Ramos (cell line): Measurements from ENCODE around the gene DRGX.

ENCODE experiments used
- in situ Hi-C: fragments of 300-500 bp; cut with MboI; formaldehyde crosslinking; loops from one replicate; pipeline ENCODE4 v1.14.3; 2022; ENCODE audit warnings: low sequenced_read_pairs; ENCODE audit not compliant: unreplicated experiment

The DRGX gene

DNA sequence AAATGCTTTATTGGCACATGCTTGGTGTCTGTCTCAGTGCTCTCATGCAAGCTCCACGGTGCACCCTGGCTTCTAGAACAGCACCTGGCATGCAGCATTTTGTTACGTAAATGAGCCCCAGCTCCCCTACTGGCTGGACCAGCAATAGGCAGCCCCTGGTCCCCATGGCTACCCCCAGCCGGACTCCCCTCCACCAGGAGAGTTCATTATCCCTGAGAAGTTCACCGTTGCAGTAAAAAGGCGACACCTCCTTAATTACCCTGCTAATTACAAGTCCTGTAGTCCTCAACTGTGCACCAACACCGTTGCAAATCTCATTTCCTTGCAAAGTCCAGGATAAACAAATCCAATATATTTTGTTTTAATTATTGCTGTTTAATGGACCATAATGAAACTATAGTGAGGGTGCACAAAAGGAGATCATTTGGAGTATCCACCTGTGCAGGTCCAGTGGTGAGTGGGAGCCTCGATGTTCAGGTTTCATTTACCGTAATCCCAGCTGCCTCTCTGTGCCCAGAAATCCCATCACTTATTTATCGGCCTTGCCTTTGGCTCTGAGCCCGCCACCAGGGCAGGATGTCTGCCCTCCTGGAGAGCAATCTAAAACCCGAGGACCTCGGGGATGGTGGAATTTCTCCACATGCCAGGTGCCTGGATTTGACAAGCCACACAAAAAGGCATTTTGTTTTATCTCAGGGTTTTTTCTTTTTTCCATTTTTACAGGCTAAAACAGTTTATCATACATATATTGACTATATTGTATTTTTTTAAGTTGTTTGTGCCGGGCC is 12.8 kb upstream of the DRGX start:
- in situ Hi-C loops = loop anchor here (10.0 kb wide), 1 partner anchor 106 kb away; no protein-coding TSS in a partner anchor

DNA sequence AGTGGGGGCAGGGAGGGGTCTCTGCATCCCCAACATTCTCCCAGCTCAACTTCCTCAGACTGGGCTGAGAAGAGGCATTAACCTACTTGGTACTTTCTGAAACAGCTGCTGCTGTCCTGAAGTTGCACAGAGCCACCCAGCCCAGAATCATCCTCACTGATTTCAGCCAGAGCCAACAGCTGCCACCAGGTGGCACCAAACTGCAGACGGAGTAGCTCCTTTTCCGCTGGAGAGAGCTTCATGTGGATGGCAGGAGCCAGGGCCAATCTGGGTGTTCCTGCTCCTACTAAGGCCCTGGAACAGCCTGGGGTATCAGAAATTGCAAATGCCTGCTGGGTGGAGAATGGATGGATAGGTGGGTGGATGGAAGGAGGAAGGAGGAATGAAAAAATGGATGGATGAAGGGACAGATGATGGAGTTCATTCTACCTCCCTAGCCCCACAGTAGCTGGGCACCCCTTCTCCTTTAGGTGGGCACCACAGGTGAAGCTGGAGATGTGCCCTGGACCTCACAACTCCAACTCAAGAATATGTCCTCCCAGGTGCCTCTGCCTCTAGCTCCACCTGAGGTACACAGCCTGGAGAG is 11.8 kb upstream of the DRGX start:
- in situ Hi-C loops = loop anchor here (10.0 kb wide), 1 partner anchor 107 kb away; no protein-coding TSS in a partner anchor

DNA sequence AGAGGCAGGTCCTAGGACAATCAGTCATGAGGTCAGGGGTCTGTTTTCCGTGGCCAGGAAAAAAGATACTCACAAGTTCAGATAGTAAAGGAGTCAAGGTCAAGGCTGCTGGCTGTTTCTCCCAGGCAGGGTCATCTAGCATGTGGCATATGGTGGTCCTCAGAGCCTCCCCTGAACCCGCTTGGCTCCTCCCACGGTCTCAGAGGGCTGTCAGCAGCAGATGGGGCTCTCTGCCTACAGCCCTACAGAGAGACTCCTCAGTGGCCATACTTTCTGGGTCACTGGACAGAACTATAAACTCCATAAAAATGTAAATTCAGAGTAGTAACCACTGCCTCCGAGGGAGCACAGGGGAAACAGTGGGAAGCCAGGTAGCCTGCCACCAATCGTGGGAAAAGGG is 11.3 kb upstream of the DRGX start:
- in situ Hi-C loops = loop anchor here (10.0 kb wide), 1 partner anchor 108 kb away; no protein-coding TSS in a partner anchor

DNA sequence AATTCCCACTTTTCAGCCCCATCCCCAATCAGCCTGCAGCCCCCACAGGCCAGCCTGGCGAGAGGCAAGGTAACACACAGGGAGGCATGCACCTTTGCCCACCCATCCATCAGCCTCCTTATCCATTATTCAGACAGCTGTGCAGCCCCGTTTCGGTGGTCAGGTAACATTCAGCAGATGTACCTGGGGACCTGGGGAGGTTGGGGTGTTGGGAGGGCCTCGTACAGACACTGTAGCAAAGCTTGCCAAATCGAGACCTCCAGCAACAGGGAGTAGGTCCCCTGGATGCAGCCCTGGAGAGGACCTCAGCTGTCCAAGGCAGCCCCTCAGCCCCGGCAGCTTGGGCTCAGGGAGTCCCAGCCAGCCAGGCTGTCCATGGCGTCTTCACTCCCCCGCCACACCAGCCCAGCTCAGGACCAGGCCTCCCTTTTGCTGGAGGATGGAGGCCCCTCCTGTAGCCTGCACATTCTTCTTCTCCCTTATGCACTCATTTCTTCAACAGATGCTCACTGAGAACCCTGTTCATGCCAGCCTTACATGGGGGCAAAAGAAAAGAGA is 8.5 kb upstream of the DRGX start:
- in situ Hi-C loops = loop anchor here (10.0 kb wide), 1 partner anchor 110 kb away; no protein-coding TSS in a partner anchor

DNA sequence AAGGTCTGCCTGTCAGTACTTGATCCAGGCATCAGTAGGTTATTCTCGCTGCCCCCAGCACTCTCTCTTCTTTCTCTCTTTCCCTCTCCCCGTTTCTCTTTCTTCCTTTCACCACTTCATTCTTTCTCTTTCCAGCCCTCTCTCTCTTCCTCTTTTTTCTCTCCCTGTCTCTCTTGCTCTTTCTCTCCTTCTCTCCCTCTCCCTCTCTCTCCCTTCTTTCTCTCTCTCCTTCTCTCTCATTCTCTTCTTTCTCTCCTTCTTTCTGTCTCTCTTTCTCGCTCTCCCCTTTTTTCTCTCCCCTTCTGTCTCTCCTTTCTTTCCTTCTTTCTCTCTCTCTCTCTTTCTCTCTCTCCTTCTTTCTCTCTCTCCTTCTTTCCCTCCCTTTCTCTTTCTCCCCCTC is 7.5 kb upstream of the DRGX start:
- in situ Hi-C loops = loop anchor here (10.0 kb wide), 1 partner anchor 111 kb away; no protein-coding TSS in a partner anchor

DNA sequence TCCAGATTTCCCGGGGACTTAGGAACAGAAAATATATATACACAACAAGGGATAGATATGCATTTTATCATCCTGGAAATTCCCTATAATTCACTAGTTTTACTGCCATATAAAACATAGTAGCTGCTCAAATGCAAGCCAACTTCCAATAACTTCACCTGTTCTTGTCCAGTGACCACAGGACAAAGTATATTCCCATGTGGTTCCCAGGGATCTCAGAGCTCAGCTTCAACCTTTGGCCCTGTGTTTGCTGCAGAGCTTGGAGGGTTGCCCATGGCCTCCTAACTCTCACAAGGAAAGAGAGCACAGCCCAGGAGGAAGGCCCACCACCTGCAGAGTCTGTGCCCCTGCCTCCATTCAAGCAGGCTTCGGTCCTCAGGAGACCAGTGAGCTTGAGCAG is 4.5 kb upstream of the DRGX start:
- in situ Hi-C loops = loop anchor here (10.0 kb wide), 1 partner anchor 114 kb away; no protein-coding TSS in a partner anchor

DNA sequence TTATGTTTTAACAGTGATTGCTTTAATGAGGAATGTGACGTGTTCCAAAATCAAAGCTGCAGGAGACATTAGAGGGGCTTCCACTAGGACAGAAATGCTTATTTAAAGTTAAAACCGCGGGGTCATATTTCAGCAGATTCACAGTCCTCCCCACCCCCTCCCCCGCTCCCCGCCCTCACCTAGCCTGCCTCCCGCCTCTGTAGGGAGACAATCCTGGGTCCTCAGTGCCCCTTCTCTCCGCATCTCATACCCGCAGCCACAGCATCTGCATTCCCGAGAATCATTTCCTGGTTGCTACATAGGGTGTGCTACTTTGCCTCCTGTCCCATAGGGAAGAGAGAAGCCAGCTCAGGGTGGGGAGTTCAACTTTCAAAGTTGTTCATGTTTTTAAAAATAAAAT is 3.1 kb upstream of the DRGX start:
- in situ Hi-C loops = no loop called here

DNA sequence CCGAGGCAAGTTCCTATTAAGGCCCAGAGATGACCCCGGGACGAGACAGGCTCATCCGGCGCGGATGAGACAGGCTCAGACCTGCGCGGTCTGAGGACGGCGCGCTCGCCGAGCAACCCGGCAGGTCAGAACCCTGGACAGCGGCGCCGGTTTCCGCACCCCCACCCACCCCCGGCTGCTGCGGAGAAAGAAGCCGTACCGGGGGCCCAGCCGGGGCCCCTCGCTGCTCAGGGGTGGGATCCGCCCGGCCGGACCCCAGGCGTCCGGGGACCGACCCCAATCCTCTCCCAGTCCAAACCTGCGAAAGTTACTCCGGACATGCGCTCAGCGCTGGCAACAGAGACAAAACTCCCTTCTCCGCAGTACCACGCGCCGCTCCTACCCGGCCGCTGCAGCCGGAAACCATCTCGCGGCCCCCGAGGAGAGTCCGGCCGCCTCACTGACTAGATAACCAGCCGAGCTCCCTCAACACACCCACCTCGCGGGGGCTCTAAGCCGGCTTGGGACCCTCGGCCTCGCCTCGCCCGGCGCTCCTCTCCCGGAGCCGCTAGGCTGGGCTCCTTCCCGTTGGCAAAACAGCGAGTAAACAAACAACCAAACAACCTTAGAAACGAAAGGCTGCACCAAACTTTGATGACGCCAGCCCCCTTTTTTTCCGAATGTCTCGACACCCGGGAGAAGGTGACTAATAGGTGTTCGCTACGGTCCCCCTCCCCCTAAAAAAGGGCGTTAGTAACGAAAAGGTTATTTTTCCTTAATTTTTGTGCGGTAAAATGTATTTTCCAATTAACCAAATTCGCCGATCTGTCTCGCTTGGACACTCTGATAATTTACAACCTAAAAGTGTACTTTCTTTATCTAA is 2.3 kb upstream of the DRGX start:
- in situ Hi-C loops = no loop called here

DNA sequence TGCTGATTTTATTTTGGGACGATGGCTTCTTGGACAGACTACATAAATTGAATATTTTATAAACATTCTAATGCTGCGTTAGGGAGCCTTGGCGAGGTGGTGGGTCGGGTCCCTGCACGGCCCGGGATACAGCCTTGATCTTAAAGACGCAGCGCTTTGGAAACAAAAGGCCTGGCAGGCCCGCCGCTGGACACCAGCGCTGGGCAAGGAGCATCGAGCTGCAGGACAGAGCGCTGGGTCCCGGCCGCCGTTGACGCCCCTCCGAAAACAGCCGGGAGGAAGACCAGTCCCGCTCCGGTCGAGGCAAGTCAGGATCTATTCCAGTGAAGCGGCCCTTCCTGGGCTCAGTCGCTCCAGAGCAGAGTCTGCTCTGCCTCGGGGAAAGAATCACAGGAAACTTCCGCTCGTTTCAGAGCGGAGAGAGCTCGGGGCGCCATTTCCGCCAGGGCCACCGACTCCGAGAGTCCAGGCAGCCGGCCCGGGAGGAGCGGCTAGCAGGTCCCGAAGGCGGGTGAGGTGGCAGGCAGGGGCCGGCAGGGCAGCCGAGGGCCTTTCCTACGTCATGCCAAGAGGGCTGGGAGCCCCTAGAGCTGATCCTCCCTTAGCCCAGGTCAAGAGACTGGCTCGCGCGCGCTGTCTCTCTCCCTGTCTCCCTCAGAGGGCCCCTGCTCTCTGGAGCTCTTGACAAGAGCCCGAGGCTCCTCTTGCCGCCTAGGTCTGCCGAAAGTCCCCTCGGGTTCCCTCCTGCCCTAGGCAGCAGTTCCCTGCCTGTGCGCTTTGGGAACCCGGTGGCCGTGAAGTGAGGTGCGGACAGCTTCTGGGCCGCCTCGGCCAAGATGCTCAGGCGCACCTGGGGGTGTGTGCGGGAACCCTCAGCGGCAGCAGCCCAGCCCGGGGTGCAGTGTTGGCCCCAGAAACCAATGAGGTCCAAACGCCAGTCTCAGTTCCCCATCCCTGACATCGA is 1.4 kb upstream of the DRGX start:
- in situ Hi-C loops = no loop called here

DNA sequence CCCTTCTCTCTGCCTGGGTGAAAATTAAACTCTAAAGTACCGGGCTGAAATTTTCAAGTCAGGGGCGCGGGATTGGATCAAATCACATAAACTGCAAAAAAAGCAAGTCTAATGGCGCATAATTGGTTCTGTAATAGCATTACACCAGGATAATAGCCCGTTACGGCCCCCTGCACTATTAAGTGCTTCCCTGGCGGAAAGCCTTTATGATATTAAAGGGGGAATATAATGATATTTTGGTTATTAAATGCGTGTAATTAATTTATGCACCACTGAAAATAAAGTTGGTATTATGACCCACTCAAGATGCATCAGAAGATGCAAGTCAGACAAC is 744 bp upstream of the DRGX start:
- in situ Hi-C loops = no loop called here

DNA sequence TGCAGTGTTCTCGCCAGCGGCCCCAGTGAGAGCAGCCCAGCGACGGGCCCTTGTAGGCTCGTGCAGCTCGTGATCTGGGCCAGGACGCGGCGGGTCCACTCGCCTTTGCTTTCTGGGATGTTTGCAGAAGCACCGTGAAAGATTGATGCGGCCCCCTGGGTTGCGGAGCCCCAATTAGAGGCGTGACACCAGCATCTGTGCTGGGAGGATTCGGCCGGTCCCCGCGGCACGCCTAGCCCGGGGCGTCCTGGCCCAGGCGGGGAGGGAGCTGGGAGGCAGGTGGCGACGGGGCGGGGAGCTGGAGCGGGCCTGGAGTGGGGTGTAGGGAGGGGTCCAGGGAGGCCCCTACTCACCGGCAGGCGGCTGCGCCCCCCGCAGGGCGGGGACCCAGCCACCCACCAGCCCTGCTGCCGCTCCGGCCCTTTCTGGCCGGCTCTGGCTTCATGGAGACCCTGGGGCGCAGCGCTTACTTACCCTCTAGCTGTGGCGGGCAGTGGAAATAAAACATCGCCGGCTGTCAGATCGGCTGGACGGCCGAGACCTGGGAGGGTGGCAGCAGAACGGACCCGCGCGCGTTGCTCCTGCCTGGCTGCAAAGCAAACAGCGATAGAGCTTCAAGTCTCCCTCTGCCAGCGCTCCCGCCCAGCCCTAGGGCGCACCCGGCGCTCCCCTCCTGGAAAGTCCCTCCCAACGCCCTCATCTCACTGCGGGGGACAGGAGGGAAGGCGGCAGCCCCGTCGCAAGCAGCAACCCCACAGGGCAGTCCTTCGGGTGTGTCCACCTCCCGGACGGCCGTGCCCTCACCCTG is 752 bp downstream of the DRGX start:
- in situ Hi-C loops = no loop called here

DNA sequence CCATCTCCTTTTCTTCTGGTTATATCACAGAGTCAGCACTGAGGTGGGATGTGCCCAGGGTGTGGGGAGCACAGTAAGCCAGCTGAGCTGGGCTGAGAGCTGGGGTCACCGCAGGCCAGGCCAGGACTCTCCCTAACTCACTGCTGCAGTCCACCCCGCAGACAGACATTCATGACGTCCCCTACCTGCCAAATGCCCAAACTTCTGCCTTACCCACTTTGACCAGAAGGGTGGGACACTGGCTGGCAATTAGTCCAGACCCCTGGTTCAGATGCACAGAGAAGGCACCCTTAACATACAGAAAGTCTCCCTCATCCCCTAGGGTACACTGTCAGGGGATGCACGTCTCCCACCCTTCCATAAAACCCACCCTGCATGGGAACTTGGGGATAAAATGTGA is 2.1 kb downstream of the DRGX start:
- in situ Hi-C loops = no loop called here

DNA sequence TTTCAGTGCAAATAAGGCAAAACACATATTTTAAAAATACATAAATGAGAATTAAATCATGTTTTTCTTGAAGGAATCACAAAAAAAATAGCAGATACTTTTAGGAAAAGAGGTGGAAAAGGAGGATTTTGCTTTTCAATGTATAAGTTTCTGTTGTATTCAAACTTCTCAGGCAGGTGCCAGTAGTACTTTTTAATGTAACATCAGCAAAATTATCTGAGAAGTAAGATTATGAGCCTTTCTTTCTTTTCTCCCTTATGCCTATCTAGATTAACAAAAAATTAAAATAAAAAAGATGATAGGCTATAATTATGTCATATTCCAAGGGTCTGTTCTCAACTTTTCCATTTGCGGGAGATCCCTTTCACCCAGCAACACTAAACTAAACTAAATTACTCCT is 2.6 kb downstream of the DRGX start:
- in situ Hi-C loops = no loop called here

DNA sequence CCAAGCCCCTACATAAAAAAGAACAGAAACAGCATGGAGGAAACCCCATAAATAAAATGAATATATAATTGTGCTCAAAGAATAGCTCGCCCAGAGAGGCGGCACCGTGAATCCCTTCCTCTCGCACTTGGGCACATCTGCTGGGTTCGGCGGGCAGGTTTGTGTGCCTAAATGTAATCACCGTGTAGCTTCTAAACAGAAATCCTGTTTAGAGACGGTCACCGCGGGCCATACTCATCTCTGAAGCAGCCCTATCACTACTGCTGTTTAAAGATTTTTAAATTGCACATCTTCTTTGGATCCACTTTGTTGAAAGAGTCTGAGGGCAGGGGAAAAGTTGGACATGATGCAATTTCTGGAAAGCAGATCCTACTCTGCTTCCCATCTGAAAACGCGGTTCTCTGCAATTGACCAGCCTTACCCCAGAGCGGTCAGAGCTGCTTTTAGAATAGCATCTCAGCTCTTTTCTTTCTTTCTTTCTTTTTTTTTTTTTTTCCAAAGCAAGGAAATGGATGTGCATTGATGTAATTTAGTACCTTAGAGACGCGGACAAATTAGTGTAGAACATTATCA is 6.4 kb downstream of the DRGX start:
- in situ Hi-C loops = no loop called here

DNA sequence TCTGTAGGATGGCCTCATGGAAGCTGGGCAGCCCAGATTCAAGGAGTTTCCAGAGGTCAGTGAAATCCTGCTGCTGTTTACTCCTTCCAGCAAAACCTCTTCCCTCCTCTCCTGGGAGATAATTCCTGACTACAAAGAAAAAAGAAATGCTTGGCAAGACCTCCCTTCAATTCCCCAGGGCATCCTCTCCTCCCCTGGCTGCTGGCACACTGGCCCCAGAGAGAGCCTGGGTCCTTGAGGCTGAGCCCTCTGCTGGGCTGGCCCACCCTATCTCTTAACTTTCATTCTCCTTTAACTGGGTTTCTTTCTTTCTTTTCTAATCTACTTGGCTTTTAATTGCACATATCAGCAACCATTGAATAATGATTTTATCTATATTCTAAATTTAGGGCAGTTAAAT is 7.7 kb downstream of the DRGX start:
- in situ Hi-C loops = no loop called here

DNA sequence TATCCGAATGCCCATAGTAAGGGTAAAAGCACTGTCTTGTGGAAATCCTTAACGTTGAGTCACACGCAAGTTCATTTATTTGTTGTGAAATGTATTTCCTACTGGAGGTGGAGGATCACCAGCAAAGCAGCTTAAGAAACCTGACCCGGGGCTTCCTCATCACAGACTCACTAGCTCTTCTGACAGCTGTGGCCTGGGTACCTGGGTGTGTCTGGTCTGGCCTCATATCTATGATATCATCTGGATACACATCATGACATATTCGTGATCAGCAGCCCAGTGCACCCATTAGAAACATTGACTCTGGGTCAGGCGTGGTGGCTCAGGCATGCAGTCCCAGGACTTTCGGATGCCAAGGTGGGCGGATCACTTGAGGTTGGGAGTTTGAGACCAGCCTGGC is 8.8 kb downstream of the DRGX start:
- in situ Hi-C loops = no loop called here

DNA sequence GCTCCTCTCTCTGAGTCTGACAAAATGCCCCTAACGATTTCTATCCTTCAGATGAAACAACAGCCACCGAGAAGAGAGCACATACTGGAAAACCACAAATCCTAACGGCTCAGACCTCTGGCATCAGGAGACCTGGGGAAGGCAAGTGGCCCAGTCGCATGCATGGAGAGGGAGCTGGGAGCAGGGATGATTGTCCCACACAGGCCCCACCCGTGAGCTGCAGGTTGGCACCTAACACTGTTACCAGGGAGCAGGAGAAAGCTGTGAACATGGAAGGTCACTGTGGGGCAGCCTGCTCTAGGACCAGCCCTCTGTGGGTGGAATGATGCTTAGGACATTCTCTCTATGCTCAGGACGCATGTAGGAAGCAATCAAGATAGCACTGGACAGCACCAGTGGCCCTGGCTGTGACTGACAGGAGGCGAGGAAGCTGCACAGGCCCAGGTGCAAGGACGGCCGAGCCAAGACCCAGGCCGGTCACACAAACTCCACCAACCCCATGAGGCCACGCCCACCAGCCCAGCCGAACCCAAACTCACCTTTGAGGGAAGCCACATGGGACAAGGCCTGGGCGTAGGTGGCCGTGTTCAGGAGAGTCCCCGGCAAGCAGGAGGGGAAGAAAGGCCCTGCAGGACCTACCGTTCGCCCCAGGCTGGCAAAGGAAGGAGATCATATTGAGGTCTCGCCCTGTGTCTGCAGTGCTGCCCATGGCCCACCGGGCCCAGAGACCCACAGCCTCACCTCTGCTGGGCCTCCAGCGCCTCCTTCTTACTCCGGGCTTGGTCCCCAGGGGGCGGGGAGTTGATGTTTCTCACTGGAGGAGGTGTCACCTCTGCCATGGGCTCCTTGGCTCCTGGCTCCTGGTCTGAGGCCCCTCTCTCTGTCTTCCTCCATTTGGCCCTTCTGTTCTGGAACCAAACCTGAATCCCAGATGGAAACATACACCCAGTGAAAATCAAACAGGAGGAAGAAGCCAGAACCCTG is 9.7 kb downstream of the DRGX start:
- in situ Hi-C loops = no loop called here
